Right lobe of liver (tissue), 6 donors: ENCODE data around the gene FPGS. TPM values are rescaled to one million over a fixed set of nuclear protein-coding genes. Genes with fewer than 3 reads are reported as not detected.

Experiments
- ATAC-seq, 4 donors: fragments of 200-7000 bp; cut with Tn5 transposase; one replicate each; pipeline ENCODE4 v1.9.1; 2020; ENCODE audit warnings: mild to moderate bottlenecking in 4 of 4, moderate library complexity in 4 of 4
- DNase-seq, 3 donors: peaks; one replicate each; pipeline ENCODE4 v3.0.0-alpha.2; 2020
- H3K27ac ChIP-seq, 3 donors: fragments of 200-600 bp; one replicate each; pipeline ENCODE4 v1.8.0; 2022
- H3K27me3 ChIP-seq, 2 donors: fragments of 200-600 bp; one replicate each; pipeline ENCODE4 v1.8.0; 2022
- H3K36me3 ChIP-seq, 4 donors: fragments of 200-600 bp; sonication (generic) in 1 of 4; one replicate each; pipeline versions ENCODE4 v1.5.1 to v1.8.0; 2017 to 2022; ENCODE audit warnings: control low read depth in 1 of 4
- H3K4me1 ChIP-seq, 4 donors: fragments of 200-600 bp; sonication (generic) in 1 of 4; one replicate each; pipeline versions ENCODE4 v1.5.1 to v1.8.0; 2017 to 2022; ENCODE audit warnings: control low read depth in 1 of 4
- H3K4me3 ChIP-seq, 3 donors: fragments of 200-600 bp; one replicate each; pipeline ENCODE4 v1.8.0; 2022
- H3K9me3 ChIP-seq, 4 donors: fragments of 200-600 bp; sonication (generic) in 1 of 4; one replicate each; pipeline versions ENCODE4 v1.5.1 to v1.8.0; 2017 to 2022; ENCODE audit warnings: control low read depth in 1 of 4
- CTCF ChIP-seq, 4 donors: fragments of 200-600 bp in 3 of 4; fragments of 450-650 bp in 1 of 4; IDR thresholded peaks; one replicate each; pipeline versions ENCODE4 v1.5.1 to v1.8.0; 2016 to 2022; ENCODE audit warnings: antibody characterized with exemption in 4 of 4, mild to moderate bottlenecking in 2 of 4
- POLR2A ChIP-seq: fragments of 450-650 bp; IDR thresholded peaks from one replicate; pipeline ENCODE4 v1.6.1; 2017; ENCODE audit warnings: antibody characterized with exemption, mild to moderate bottlenecking
- WGBS: methylation state at CpG from one replicate; pipeline ENCODE4 v1.1.6; 2018; ENCODE audit warnings: low coverage, low lambda C conversion rate; ENCODE audit not compliant: insufficient coverage; ENCODE audit errors: missing lambda C conversion rate; 5-methylcytosine and 5-hydroxymethylcytosine counted together
- intact Hi-C, 2 donors: fragments of 100-400 bp; cut with DNase I; formaldehyde crosslinking; loops; one replicate each; pipeline versions ENCODE4 v1.11.2 to v1.14.1; 2022
- total RNA-seq, 6 experiments: library from RNA; depleted of rRNA in 2 of 6; stranded (reverse); fragments of >200 nt in 2 of 6; fragmentation: NEBNext Ultra II Directional in 3 of 6; extraction: Animal tissue kit (Norgen Biotek cat#: 25700) in 3 of 6; gene quantifications; one replicate each; pipeline versions ENCODE4 v1.1.0 to v1.2.4, GENCODE V29; 2016 to 2023
- donor health status: DM: no; HTN: yes; CAD: no.
- donor health status: DM: no; HTN: no; CAD: no.
- donor health status: DM: no; HTN: no; CAD: no.
- donor health status: DM: no; HTN: yes; CAD: no.
- donor health status: DM: no; HTN: yes; CAD: no.

The FPGS gene
- total RNA-seq, 6 experiments from 2014 or later: 44.3 to 68.5 (median 56.9) TPM

- no peak for ATAC-seq
- Histone ChIP-seq H3K4me3 (no peak overlapping the region), H3K27me3 (no peaks in the 10 kb centered on the region), H3K36me3 (no peaks in the 10 kb centered on the region), H3K9me3 (no peaks in the 10 kb centered on the region), H3K4me1 (peaks cover 2 to 14% (median 6%) of the 10 kb centered on the region in 4 donors), H3K27ac (peak overlapping the region in 2 of 3 donors; percentile 15 to 33)
- DNase-seq: no peak
- intact Hi-C loops: no loop called here
- WGBS: 0% methylated on average over 1 of the region's 11 CpGs
- TF ChIP-seq CTCF (IDR thresholded peaks at IDR 0.05) (no peak), POLR2A (no peak)
Measured at GRCh38 chr9:127856094-127856728, 53.5 kb downstream of the FPGS start.

DNA sequence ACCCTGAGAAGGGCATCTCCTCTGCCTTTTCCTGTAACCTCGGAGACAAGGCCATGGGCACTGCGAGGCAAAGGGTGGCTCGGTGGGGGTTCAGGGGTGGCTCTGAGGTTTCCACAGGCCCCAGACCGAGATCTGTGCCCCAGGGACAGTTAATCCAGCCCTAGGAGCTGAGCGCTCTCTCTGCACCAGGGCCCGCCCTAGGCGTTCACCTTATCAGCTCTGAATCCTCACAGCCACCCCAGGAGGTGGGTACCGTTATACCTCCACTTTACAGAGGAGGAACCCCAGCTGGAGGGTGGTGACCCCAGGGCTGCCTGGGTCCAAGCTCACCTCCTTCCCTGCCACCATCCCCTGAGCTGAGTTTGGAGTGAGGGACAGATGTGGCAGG lies 54.0 kb downstream of the FPGS start:
- TF ChIP-seq CTCF (IDR thresholded peaks at IDR 0.05): no peak
- no peak for TF ChIP-seq POLR2A
- intact Hi-C loops: no loop called here
- no peak overlapping the region for H3K4me3 ChIP-seq
- H3K27ac ChIP-seq: peak overlapping the region in 2 of 3 donors; percentile 15 to 33
- no peaks in the 10 kb centered on the region for H3K9me3 ChIP-seq
- no peaks in the 10 kb centered on the region for H3K27me3 ChIP-seq
- no peak for ATAC-seq
- H3K36me3 ChIP-seq: no peaks in the 10 kb centered on the region
- no CpG with 5 or more reads among the region's 8 CpGs for WGBS
- peaks cover 2 to 14% (median 6%) of the 10 kb centered on the region in 4 donors for H3K4me1 ChIP-seq
- DNase-seq: no peak

GRCh38 chr9:127857278-127857677 lies 54.6 kb downstream of the FPGS start:
- intact Hi-C loops: no loop called here
- Histone ChIP-seq H3K36me3 (no peaks in the 10 kb centered on the region), H3K4me3 (no peak overlapping the region), H3K27ac (peak overlapping the region; percentile 21 to 45 (median 37)), H3K27me3 (no peaks in the 10 kb centered on the region), H3K4me1 (peaks cover 2 to 14% (median 6%) of the 10 kb centered on the region in 4 donors), H3K9me3 (no peaks in the 10 kb centered on the region)
- 40% methylated on average over 2 of the region's 4 CpGs for WGBS
- TF ChIP-seq CTCF (IDR thresholded peaks at IDR 0.05) (no peak), POLR2A (no peak)
- DNase-seq (no peak), ATAC-seq (no peak)

DNA sequence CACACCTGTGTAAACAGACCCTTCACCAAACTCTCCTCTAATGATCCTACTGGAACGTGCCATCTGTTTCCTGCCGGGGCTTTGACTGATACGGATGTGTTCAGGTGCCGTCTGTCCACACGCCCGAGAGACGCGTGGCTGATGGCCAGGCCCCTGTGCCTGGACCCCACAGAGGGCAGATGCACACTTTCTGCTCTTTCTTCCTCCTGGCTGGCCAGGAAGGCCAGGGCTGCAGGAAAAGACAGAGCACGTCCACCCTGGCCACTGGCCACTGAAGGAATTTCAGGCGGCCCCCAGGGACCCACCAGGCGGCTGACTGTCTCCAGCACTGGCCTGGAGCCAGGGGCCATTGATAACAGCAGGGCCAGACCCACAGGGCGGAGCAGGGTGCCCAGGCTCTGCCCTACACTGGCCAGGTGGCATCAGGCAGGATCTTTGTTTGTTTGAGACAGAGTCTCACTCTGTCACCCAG lies 55.4 kb downstream of the FPGS start:
- 20% methylated on average over 10 of the region's 12 CpGs for WGBS
- peak in 1 of 3 donors; percentile 70 for DNase-seq
- Histone ChIP-seq H3K27me3 (no peaks in the 10 kb centered on the region), H3K9me3 (no peaks in the 10 kb centered on the region), H3K27ac (peak overlapping the region; percentile 21 to 45 (median 37)), H3K4me3 (no peak overlapping the region), H3K4me1 (peaks cover 2 to 14% (median 6%) of the 10 kb centered on the region in 4 donors), H3K36me3 (no peaks in the 10 kb centered on the region)
- intact Hi-C loops: no loop called here
- peak; percentile 6 to 42 (median 22) for ATAC-seq
- TF ChIP-seq CTCF (IDR thresholded peaks at IDR 0.05) (no peak), POLR2A (no peak)
